Left lobe of liver (tissue), 2 donors: Measurements from ENCODE around the gene ZBTB11. TPM values are rescaled to one million over a fixed set of nuclear protein-coding genes. Genes with fewer than 3 reads are reported as not detected.
"Not testable (repeated sequence)": the region's sequence is repeated elsewhere in the genome, so short reads cannot be mapped to it uniquely, and the experiment has no call there.

ENCODE experiments used
- ATAC-seq: fragments of 200-7000 bp; cut with Tn5 transposase; one replicate; pipeline ENCODE4 v1.9.1; 2020; ENCODE audit warnings: mild to moderate bottlenecking, moderate library complexity
- DNase-seq: peaks from one replicate; pipeline ENCODE4 v3.0.0-alpha.2; 2020; ENCODE audit warnings: low spot score
- total RNA-seq: library from RNA; stranded (reverse); gene quantifications from one replicate; pipeline ENCODE4 v1.2.1, GENCODE V29; 2021
- donor health status: DM: no; HTN: no; CAD: no; lungs with moderate emphysema.
- donor health status: DM: no; HTN: yes; CAD: no.

ZBTB11 gene
- total RNA-seq, 1 donor from 2014 or later: 6.0 TPM

DNA sequence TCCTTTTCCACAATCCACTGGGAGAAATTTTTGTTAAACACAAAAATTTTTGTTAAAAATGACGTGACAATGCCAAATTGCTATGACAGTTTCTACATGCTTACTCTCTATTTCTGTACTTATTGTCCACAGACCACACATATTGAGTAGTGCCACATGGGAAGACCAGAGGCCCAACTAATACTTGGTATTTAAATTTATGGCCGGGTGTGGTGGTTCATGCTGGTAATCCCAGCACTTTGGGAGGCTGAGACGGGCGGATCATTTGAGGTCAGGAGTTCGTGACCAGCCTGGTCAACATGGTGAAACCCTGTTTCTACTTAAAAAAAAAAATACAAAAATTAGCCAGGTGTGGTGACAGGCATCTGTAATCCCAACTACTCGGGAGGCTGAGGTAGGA is 20.3 kb downstream of the ZBTB11 start:
- DNase-seq: no peak
- ATAC-seq: no peak

- ATAC-seq (no peak), DNase-seq (no peak)
Measured at GRCh38 chr3:101646726-101647125, 30.2 kb downstream of the ZBTB11 start.

- DNase-seq (no peak), ATAC-seq (no peak)
Measured at GRCh38 chr3:101643861-101644613, 32.9 kb downstream of the ZBTB11 start.

- no peak for DNase-seq
- ATAC-seq: no peak
Measured at GRCh38 chr3:101643009-101643844, 33.7 kb downstream of the ZBTB11 start.

DNA sequence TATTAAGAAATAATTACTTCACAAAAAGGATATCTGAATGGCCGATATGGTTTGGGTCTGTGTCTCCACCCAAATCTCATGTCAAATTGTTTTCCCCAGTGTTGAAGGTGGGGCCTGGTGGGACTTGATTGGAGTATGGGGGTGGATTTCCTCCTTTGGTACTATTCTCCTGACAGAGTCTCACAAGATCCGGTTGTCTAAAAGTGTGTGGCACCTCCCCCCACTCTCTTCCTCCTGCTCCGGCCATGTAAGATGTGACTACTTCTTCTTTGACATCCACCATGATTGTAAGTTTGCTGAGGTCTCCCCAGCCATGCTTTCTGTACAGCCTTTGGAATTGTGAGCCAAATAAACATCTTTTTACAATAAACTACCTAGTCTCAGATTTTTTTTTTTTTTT is 34.5 kb downstream of the ZBTB11 start:
- ATAC-seq: no peak
- no peak for DNase-seq

- DNase-seq, ATAC-seq: not testable (repeated sequence)
Measured at GRCh38 chr3:101641397-101642115, 35.4 kb downstream of the ZBTB11 start.

DNA sequence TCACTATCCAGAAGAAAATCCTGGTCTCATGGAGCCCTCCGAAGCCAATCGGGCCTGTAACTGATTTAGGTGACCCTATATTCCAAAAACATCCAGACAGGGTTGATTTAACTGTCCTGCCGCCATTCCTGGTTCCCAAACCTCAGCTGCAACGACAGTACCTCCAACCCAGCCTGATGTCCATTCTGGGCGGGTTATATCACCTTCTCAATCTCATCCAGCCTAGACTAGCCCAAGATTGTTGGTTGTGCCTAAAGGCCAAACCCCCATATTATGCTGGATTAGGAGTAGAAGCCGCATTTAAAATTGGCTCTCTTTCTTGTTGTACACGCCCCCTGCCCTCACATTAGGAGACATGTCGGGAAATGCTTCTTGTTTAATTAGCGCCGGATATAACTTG is 36.7 kb downstream of the ZBTB11 start:
- DNase-seq (no peak), ATAC-seq (no peak)

DNA sequence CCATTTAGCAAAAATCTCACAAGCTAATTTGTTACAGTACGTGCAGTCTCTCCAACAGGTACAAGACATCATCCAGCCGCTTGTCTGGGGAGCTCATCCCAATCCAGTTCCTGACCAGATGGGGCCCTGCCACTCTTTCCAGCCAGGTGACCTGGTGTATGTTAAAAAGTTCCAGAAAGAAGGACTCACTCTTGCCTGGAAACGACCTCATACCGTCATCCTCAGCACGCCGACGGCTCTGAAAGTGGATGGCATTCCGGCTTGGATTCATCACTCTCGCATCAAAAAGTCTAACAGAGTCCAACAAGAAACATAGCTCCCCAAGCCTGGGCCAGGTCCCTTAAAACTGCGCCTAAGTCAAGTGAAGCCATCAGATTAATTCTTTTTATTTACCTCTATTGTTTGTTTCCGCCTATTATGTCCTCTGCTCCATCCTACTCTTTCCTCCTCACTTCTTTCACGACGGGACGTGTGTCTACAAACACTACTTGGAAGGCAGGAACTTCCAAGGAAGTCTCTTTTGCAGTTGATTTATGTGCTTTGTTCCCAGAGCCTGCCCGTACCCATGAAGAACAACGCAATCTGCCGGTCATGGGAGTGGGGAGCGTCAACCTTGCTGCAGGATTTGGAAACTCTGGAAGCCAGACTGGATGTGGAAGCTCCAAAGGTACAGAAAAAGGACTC is 37.5 kb downstream of the ZBTB11 start:
- DNase-seq: no peak
- no peak for ATAC-seq

DNA sequence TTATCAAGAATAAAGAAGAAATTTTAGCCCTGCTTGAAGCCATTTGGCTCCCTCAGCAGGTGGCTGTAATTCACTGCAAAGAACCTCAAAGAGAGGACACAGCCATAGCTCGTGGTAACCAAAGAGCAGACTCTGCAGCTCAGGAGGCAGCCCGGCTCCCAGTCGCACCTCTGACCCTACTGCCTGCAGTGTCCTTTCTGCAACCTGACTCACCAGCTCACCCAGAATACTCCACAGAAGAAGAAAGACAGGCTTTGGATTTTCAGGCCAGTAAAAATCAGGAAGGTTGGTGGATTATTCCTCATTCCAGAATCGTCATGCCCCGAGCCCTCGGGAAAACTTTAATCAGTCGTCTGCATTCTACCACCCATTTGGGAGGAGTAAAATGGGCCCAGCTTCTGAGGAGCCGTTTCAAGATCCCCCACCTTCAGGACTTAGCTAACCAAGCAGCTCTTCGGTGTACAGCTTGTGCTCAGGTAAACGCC is 38.6 kb downstream of the ZBTB11 start:
- DNase-seq (no peak), ATAC-seq (no peak)

- ATAC-seq (no peak), DNase-seq (no peak)
Measured at GRCh38 chr3:101637451-101637850, 39.5 kb downstream of the ZBTB11 start.

DNA sequence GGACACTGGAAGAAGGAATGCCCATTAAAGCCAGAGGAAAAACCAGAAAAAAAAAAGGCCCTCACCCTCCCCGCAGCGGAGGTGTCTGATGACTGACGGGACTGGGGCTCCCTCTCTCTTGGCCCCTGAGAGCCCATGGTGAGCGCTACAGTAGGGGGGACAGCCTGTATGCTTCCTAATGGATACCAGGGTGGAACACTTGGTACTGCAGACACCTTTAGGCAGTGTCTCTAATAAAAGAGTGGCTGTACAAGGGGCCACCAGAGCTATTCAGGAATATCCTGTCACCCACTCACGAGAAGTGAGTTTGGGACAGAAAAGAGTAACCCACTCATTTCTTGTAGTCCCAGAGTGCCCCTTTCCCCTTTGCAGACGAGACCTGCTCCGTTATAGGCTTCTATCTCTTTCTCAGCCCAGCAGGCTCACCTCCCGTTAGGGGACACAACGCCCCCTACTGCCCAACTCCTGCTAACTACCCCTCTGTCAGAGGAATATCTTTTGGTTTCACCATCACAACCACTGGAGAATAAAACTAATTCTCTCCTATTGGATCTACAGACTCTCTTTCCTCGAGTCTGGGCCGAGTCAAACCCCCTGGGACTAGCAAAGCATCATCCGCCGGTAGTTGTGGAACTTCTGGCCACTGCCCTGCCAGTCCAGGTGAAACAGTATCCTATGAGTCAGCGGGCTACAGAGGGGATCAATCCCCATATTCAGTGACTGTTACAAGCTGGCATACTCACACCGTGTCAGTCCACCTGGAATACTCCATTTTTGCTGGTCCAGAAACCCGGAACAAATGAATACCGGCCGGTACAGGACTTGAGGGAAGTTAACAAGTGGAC is 40.8 kb downstream of the ZBTB11 start:
- DNase-seq (no peak), ATAC-seq (peak; percentile 86)

DNA sequence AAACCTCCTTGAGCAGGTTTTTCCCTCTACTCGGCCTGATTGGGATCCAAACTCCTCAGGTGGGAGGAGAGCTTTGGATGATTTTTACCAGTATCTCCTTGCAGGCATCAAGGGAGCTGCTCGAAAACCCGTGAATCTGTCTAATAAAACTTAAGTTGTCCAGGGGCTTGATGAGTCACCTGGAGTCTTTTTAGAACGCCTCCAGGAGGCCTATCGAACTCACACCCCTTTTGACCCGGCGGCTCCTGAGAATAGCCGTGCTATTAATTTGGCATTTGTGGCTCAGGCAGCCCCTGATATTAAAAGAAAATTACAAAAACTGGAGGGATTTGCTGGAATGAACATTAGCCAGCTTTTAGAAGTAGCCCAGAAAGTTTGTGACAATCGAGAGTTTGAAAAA is 41.6 kb downstream of the ZBTB11 start:
- DNase-seq (no peak), ATAC-seq (no peak)

DNA sequence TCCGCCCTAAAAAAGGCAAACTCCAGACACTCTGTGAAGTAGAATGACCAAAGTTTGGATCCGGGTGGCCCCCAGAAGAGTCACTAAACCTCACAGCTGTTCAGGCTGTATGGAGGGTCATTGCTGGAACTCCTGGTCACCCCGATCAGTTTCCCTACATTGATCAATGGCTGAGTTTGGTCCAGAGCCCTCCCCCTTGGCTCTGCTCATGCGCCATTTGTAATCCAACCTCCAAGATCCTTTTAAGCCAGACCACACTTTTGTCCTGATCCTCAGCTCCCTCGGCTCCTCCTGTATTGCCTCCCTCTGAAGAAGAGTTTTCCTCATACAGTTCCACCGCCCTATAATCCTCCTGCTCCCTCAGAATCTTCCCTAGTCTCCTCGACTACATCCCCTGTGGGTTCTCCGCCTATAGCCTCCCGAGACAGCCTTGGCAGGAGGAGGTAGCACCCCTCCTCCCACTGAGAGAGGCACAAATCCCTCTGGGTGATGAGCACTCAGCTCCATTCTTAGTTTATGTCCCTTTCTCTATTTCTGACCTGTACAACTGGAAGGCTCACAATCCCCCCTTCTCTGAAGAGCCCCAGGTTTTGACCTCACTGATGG is 42.2 kb downstream of the ZBTB11 start:
- DNase-seq (no peak), ATAC-seq (no peak)

DNA sequence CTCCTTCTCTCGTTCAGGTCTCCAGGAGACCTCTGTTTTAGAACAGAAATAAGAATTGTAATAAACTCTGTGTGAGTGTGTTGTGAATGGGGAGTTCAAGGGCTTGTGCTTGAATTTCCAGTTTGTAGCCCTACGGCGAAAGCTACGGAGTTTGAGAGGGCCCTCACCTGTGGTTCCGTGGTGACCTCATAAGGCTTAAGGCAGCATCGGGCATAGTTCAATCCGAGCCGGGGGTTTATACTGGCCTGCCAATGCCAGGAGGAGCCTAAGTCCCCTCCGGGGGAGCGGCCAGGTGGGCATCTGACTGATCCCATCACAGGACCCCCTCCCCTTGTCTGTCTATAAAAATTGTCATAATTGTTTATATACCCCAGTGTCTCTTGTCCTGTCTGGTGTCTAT is 43.7 kb downstream of the ZBTB11 start:
- ATAC-seq (no peak), DNase-seq (no peak)

GRCh38 chr3:101632586-101632985 is 44.3 kb downstream of the ZBTB11 start:
- ATAC-seq: no peak
- no peak for DNase-seq

GRCh38 chr3:101631959-101632358 is 45.0 kb downstream of the ZBTB11 start:
- DNase-seq, ATAC-seq: not testable (repeated sequence)

DNA sequence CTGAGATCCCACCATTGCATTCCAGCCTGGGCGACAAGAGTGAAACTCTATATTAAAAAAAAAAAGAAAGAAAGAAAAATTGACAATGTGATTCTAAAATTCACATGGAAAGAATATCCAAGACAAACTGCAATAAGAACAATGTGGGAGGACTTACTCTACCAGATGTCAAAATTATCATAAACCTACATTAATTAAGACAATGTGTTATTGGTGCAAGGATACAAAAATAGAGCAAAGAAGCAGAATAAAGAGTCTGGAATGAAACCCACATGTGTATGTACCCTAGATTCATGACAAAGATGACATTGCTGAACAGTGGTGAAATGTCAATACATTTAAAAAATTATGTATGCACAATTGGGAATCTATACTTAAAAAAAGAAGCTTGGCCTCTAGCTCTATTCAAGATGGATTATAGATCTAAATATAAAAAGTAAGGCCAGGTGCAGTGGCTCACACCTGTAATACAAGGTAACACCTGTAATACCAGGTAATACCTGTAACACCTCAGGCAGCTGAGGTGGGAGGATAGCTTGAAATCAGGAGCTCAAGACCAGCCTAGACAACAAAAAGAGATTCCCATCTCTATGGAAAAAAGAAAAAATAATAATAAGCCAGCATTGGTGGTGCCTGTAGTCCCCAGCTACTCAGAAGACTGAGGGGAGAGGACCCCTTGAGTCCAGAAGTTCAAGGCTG is 45.7 kb downstream of the ZBTB11 start:
- ATAC-seq: no peak
- DNase-seq: no peak

GRCh38 chr3:101629219-101629618 is 47.7 kb downstream of the ZBTB11 start:
- ATAC-seq (no peak), DNase-seq (no peak)

DNA sequence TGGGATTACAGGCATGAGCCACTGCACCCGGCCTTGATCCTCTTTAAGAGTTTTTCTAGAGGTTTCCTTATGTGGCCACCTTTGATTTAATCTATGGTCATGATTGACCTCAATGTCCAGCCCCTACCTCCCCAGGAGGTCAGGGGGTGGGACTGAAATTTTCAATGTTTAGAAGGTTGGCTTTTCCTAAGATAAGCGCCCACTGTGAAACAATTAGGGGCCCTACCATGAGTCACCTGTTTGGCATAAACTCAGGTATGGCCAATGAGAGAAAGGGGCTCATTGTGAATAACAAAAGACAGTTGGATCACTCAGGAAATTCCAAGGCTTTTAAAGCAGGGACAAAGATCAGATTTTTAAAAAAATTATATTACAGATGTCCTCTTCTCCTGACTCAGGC is 51.1 kb downstream of the ZBTB11 start:
- ATAC-seq (no peak), DNase-seq (no peak)
